HG02970 (cell line): ENCODE results near the gene CHST13.

ENCODE experiments used
- ATAC-seq: cut with Tn5 transposase; IDR thresholded peaks from one replicate; pipeline ENCODE4 v1.9.1; 2021; ENCODE audit warnings: mild to moderate bottlenecking, moderate library complexity, moderate number of reproducible peaks; ENCODE audit not compliant: unreplicated experiment, low FRiP score

The CHST13 gene

GRCh38 chr3:126538966-126539365 lies 15.0 kb downstream of the CHST13 start:
- ATAC-seq = no peak

DNA sequence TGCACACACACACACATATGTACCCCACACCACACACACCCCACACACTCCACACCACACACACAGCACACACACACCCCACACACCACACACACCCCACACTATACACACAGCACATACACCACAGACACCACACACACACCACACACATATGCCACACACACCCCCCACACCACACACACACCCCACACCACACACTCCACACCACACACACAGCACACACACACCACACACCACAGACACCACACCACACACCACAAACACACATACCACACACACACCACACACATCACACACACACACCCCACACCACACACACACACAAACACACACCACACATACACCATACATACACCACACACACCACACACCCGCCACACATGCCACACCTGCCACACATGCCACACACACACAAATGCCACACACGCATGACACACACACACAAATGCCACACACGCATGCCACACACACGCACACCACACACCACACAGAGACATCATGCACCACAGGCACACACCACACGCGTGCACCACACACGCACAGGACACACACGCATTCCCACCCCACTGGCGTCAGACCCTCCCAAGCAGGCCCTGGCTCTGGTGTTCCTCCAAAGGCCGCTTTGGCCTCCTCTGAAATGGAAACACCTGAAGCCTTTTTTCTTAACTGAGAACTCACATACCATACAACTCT lies 15.7 kb downstream of the CHST13 start:
- no peak for ATAC-seq

- ATAC-seq = no peak
Observed at GRCh38 chr3:126540342-126540849, 16.4 kb downstream of the CHST13 start.

GRCh38 chr3:126540951-126541627 lies 17.1 kb downstream of the CHST13 start:
- ATAC-seq = no peak

- ATAC-seq = no peak
Observed at GRCh38 chr3:126541628-126542339, 17.8 kb downstream of the CHST13 start.

DNA sequence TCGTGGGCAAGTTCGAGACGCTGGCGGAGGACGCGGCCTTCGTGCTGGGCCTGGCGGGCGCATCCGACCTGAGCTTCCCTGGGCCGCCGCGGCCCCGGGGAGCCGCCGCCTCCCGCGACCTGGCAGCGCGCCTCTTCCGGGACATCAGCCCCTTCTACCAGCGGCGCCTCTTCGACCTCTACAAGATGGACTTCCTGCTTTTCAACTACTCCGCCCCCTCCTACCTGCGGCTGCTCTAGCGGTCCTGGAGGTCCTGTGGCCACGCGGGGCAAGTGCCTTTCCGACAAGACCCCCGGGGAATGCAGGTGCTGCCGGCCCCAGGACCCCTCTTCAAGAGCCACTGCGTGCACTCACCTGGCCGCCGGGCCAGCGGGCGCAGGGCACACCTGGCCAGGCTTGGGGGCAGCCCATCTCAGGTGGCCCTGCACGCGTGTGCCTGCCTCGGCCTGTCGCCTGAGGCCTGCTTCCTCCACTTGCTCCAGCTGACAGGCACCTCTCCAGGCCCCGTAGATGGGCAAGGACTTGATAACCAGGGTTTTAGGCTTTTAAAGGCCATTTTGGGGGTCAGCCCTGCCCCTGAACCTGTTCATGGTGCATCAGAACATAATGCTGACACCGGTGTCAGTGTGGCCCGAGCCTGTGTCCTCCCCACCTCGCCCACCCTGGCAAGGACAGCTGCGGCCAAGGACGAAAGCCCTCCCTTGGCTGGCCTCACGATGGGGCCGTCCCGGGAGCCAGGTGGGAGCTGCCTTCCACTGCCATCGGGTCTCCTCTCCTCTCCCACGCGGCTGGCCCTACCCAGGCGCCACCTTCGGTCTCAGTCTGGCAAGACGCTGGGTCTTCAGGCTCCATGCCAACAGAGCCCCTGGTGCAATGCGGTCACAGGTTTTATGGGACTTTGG lies 18.6 kb downstream of the CHST13 start:
- ATAC-seq = no peak

- no peak for ATAC-seq
Observed at GRCh38 chr3:126543457-126544061, 19.6 kb downstream of the CHST13 start.

DNA sequence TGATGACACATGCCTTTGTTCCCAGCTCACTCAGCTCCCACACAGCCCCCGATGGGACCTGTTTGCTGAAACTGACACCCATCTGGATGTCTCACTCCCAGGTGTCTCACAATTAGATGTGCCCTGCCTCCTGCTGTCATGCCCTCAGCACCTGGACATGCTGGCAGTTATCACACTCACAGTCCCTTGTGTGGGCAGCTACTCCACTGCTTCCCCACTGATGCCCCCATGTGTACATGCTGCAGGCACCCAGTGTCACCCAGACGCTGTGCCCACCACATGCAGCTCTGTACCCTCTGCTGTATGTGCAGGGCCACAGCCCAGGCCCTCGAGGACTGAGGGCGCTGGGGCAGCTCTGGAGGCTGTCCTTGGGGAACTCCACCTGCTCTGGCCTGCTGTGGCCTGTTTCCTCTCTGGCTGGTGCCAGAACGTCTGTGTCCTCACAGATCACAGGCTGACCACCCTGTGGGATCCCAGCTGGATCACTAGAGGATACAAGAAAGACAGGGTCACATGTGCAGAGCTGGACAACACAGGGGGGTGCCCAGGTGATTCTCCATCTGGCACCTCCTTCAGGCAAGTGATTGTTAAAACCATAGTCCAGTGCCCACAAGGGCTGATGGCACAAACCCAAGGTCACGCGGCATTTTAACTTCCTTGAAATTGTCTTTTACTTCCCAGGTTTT lies 20.8 kb downstream of the CHST13 start:
- no peak for ATAC-seq

DNA sequence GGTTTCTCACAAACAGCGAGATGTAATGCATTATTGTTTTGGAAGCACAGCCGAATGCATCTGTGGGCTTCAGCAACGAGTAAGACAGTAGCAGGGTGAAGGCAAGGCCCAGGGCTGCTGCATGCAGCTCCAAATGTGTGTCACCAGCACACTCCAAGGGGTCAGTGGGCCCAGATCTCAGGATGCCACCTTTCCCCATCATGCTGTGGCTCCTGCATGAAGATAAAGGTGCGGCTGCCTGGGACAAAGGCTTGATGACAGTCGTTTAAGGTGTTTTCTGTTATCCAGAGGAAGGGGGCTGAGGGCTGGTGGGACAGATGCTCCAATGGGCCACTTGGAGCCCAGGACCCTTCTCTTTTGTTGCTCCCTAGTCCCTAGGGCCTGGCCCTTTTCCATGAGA lies 21.6 kb downstream of the CHST13 start:
- no peak for ATAC-seq

DNA sequence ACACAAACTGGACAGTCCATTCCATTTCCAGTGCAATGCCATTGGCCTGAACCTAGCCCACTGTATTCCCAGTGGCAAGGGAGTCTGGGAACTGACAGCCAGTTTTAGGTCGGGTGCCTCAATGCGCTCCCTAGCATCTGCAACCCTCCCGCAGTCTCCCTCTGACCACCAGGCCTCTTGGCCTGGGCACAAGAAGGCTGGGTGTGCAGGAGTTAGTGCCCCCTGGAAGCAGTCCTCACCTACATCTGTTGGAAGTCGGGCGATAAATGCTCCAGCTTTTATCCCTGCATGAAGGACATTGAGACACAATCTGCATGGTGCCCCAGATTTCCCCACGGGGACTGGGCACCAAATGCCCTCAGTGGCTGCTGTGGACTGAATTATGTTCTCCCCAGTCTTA lies 22.1 kb downstream of the CHST13 start:
- ATAC-seq = no peak

GRCh38 chr3:126546549-126547239 lies 22.7 kb downstream of the CHST13 start:
- no peak for ATAC-seq

- ATAC-seq = no peak
Observed at GRCh38 chr3:126547721-126548120, 23.8 kb downstream of the CHST13 start.

- no peak for ATAC-seq
Observed at GRCh38 chr3:126548556-126549466, 24.9 kb downstream of the CHST13 start.

DNA sequence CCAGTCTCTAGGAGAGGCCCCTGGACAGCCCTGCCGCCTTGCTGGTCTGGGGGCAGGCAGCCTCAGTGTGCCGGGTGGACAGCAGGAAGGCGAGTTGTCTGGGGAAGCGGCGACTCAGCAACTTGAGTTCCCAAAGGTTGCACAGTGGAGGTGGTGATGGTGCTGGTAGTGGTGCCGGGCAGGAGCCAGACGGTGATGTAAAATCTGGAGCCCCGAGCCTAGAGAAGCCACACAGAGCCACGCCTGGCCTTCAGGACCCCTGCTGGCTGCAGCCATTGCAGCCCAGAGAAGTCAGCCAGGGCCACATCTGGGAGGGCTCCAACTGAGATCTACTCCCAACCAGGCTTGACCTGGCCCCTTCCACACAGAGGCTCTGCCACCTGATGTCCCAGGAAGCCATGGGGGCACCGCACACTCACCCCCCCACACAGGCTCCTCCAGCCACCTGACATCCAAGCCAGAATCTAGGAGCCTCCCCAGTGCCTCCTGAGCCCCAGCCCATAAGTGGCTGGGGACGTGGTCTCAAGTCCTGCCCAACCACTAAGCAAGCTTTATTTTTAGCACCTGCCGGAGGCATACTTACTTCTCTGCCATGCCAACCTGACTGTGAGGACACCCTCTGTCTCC lies 26.0 kb downstream of the CHST13 start:
- ATAC-seq = no peak

- ATAC-seq = no peak
Observed at GRCh38 chr3:126550488-126551051, 26.6 kb downstream of the CHST13 start.

DNA sequence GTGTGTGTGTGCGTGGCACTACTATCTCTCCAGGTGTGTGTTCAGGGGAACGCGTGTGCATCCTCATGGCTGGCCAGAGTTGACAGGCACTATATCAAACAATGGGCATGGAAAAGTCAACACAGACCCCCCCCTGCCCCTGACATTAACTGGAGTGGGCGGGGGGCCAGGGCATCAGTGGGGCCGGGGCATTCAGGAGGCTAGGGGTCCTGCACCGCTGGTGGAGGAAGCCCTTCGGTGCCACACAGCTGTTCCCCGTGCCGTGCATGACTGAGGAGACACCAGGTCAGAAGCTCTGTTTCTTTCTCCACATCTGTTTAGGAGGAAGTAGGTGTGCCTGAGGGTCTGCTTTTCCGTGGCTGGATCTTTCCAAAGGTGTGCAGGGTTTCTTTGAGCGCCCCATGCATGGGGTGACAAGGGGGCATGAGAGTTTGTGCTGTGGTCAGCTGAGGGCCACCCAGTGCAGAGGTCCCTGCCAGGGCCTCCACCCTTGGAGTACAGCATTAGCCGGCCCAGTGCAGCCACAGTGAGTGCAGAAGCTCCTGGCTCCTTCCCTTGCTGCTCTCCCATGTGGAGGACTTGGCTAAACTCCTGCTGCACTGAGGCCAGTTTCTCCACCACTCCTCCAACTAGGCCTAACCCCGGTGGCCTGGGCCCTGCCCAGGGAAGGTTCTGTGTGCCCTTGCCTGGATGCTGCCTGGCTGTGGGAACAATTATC lies 27.3 kb downstream of the CHST13 start:
- ATAC-seq = no peak
